IMR-90 (cell line): ENCODE measurements around the gene ADAM17. TPM values are rescaled to one million over a fixed set of nuclear protein-coding genes. Genes with fewer than 3 reads are reported as not detected.

Experiments used
- ATAC-seq: fragments of 200-7000 bp; cut with Tn5 transposase; 2 replicates; pipeline ENCODE4 v1.9.1; 2020; ENCODE audit warnings: low read depth, mild to moderate bottlenecking, moderate library complexity
- BruUV-seq: library from RNA; stranded (reverse); fragments of 400-500 nt; replicated peaks from 2 replicates; lab custom pipeline; 2021; lab: Mats Ljungman, UMichigan
- CTCF ChIA-PET: fragments of 300-600 bp; formaldehyde crosslinking; extraction: SDS; loops from one replicate; lab custom pipeline; 2021; ENCODE audit warnings: antibody characterized with exemption; lab: Yijun Ruan, JAX
- POLR2A ChIA-PET: fragments of 300-600 bp; sonication (Branson Sonifier 250); formaldehyde crosslinking; loops from one replicate; lab custom pipeline; 2022; ENCODE audit warnings: antibody characterized with exemption; ENCODE audit not compliant: unreplicated experiment; lab: Charles Lee
- DNase-seq: peaks from one replicate; pipeline ENCODE4 v3.0.0; 2013
- H2AFZ ChIP-seq: replicated peaks from 2 replicates; pipeline ENCODE3; 2013; ENCODE audit warnings: low read length, mild to moderate bottlenecking; ENCODE audit not compliant: poor library complexity
- H2AK5ac ChIP-seq: 2 replicates; pipeline ENCODE4 v1.6.1; 2013; ENCODE audit warnings: low read depth, low read length, inconsistent platforms
- H2AK9ac ChIP-seq: replicated peaks from 2 replicates; pipeline ENCODE3; 2013; ENCODE audit warnings: mild to moderate bottlenecking, low read depth, low read length, moderate library complexity; ENCODE audit not compliant: poor library complexity
- H2BK120ac ChIP-seq: 2 replicates; pipeline ENCODE4 v1.6.1; 2013; ENCODE audit warnings: low read depth, low read length, inconsistent platforms
- H2BK15ac ChIP-seq: 3 replicates; pipeline ENCODE4 v1.6.1; 2013; ENCODE audit warnings: low read depth, low read length, inconsistent platforms
- H2BK20ac ChIP-seq: 2 replicates; pipeline ENCODE4 v1.6.1; 2013; ENCODE audit warnings: low read depth, mild to moderate bottlenecking, inconsistent platforms, low read length, moderate library complexity
- H2BK5ac ChIP-seq: 2 replicates; pipeline ENCODE4 v1.6.1; 2013; ENCODE audit warnings: mild to moderate bottlenecking, low read depth, low read length, inconsistent platforms; ENCODE audit not compliant: poor library complexity, severe bottlenecking
- H3K14ac ChIP-seq: replicated peaks from 2 replicates; pipeline ENCODE4 v1.6.1; 2013; ENCODE audit warnings: low read depth, low read length, inconsistent platforms
- H3K18ac ChIP-seq: 2 replicates; pipeline ENCODE4 v1.6.1; 2013; ENCODE audit warnings: low read depth, low read length, control low read depth
- H3K23ac ChIP-seq: 2 replicates; pipeline ENCODE4 v1.6.1; 2013; ENCODE audit warnings: low read depth, low read length, inconsistent platforms
- H3K27ac ChIP-seq: 2 replicates; pipeline ENCODE4 v1.5.1; 2013; ENCODE audit warnings: mild to moderate bottlenecking, control low read depth, low read length; ENCODE audit not compliant: insufficient read depth
- H3K27me3 ChIP-seq: 2 replicates; pipeline ENCODE4 v1.6.1; 2013; ENCODE audit warnings: low read length; ENCODE audit not compliant: control insufficient read depth, insufficient read depth
- H3K36me3 ChIP-seq: 2 replicates; pipeline ENCODE4 v1.6.1; 2013; ENCODE audit warnings: low read length, mixed read lengths; ENCODE audit not compliant: control insufficient read depth, insufficient read depth
- H3K4ac ChIP-seq: 2 replicates; pipeline ENCODE4 v1.6.1; 2013; ENCODE audit warnings: low read depth, low read length, inconsistent platforms
- H3K4me1 ChIP-seq: 2 replicates; pipeline ENCODE4 v1.6.1; 2013; ENCODE audit warnings: low read length, mixed read lengths; ENCODE audit not compliant: control insufficient read depth, insufficient read depth
- H3K4me2 ChIP-seq: 2 replicates; pipeline ENCODE4 v1.6.1; 2013; ENCODE audit warnings: low read depth, mild to moderate bottlenecking, control low read depth, low read length, moderate library complexity
- H3K4me3 ChIP-seq: 2 replicates; pipeline ENCODE4 v1.5.1; 2013; ENCODE audit warnings: low read depth, mild to moderate bottlenecking, control low read depth, low read length, moderate library complexity; ENCODE audit not compliant: insufficient read depth
- H3K56ac ChIP-seq: 2 replicates; pipeline ENCODE4 v1.6.1; 2013; ENCODE audit warnings: low read length, inconsistent platforms; ENCODE audit not compliant: insufficient read depth; ENCODE audit errors: extremely low read depth
- H3K79me1 ChIP-seq, 2 experiments: 2 replicates each; pipeline ENCODE4 v1.6.1; 2013; ENCODE audit warnings: low read length in 2 of 2, inconsistent platforms in 1 of 2, low read depth in 1 of 2
- H3K9ac ChIP-seq: 2 replicates; pipeline ENCODE4 v1.6.1; 2013; ENCODE audit warnings: low read depth, low read length, control low read depth
- H3K9me1 ChIP-seq: 2 replicates; pipeline ENCODE4 v1.6.1; 2013; ENCODE audit warnings: low read length, inconsistent platforms; ENCODE audit not compliant: insufficient read depth
- H3K9me3 ChIP-seq: 2 replicates; pipeline ENCODE4 v1.6.1; 2013; ENCODE audit warnings: low read length; ENCODE audit not compliant: control insufficient read depth, insufficient read depth
- H4K20me1 ChIP-seq: 2 replicates; pipeline ENCODE4 v1.6.1; 2013; ENCODE audit warnings: low read length, inconsistent platforms; ENCODE audit not compliant: insufficient read depth
- H4K5ac ChIP-seq: 2 replicates; pipeline ENCODE4 v1.6.1; 2013; ENCODE audit warnings: mild to moderate bottlenecking, low read depth, low read length, control low read depth
- H4K8ac ChIP-seq, 2 experiments: 2 replicates each; pipeline ENCODE4 v1.6.1; 2013; ENCODE audit warnings: low read depth in 2 of 2, low read length in 2 of 2, control low read depth in 1 of 2, inconsistent platforms in 1 of 2
- H4K91ac ChIP-seq: 2 replicates; pipeline ENCODE4 v1.6.1; 2013; ENCODE audit warnings: low read depth, low read length, inconsistent platforms; ENCODE audit not compliant: insufficient read depth
- CEBPB ChIP-seq: IDR thresholded peaks from 2 replicates; pipeline ENCODE4 v1.6.1; 2012; ENCODE audit warnings: low read depth, low read length, improper control_type of control experiment
- CHD1 ChIP-seq: IDR thresholded peaks from 2 replicates; pipeline ENCODE4 v1.6.1; 2012; ENCODE audit warnings: low read depth, low read length, improper control_type of control experiment
- CTCF ChIP-seq: conservative IDR thresholded peaks from 2 replicates; pipeline ENCODE4 v1.5.1; 2012; ENCODE audit warnings: mild to moderate bottlenecking, low read depth, low read length, improper control_type of control experiment
- ELK1 ChIP-seq: fragments of 150-350 bp; IDR thresholded peaks from 2 replicates; pipeline ENCODE4 v1.6.1; 2016; ENCODE audit warnings: low read depth, mild to moderate bottlenecking, low read length, moderate library complexity, borderline replicate concordance
- FOS ChIP-seq: fragments of 150-350 bp; IDR thresholded peaks from 2 replicates; pipeline ENCODE4 v1.6.1; 2016; ENCODE audit warnings: low read depth, low read length
- MAFK ChIP-seq: IDR thresholded peaks from 2 replicates; pipeline ENCODE4 v1.6.1; 2012; ENCODE audit warnings: low read depth, low read length, improper control_type of control experiment
- MAZ ChIP-seq: IDR thresholded peaks from 2 replicates; pipeline ENCODE4 v1.6.1; 2012; ENCODE audit warnings: low read depth, mild to moderate bottlenecking, low read length, improper control_type of control experiment, moderate library complexity, borderline replicate concordance
- MXI1 ChIP-seq: IDR thresholded peaks from 2 replicates; pipeline ENCODE4 v1.6.1; 2012; ENCODE audit warnings: low read depth, mild to moderate bottlenecking, low read length, moderate library complexity, borderline replicate concordance
- NFE2L2 ChIP-seq: fragments of 150-350 bp; IDR thresholded peaks from 2 replicates; pipeline ENCODE4 v1.6.1; 2016; ENCODE audit warnings: low read depth, mild to moderate bottlenecking, low read length
- RAD21 ChIP-seq: IDR thresholded peaks from 2 replicates; pipeline ENCODE4 v1.6.1; 2012; ENCODE audit warnings: low read length, improper control_type of control experiment
- RCOR1 ChIP-seq: IDR thresholded peaks from 2 replicates; pipeline ENCODE4 v1.6.1; 2012; ENCODE audit warnings: mild to moderate bottlenecking, low read length, improper control_type of control experiment; ENCODE audit not compliant: insufficient replicate concordance
- RFX5 ChIP-seq: IDR thresholded peaks from 2 replicates; pipeline ENCODE4 v1.8.0; 2012; ENCODE audit warnings: low read depth, mild to moderate bottlenecking, low read length, moderate library complexity
- SMC3 ChIP-seq: fragments of 150-350 bp; IDR thresholded peaks from 2 replicates; pipeline ENCODE4 v1.6.1; 2016; ENCODE audit warnings: low read depth, mild to moderate bottlenecking, antibody characterized with exemption, low read length, moderate library complexity
- USF2 ChIP-seq: fragments of 150-350 bp; IDR thresholded peaks from 2 replicates; pipeline ENCODE4 v1.6.1; 2017; ENCODE audit warnings: mild to moderate bottlenecking, antibody characterized with exemption, low read length, low read depth
- WGBS, 2 experiments: methylation state at CpG; one replicate each; pipeline versions ENCODE4 v1.1.5 to v1.1.7; 2013; ENCODE audit warnings: missing lambda C conversion rate in 2 of 2; ENCODE audit not compliant: insufficient read length in 1 of 2; ENCODE audit errors: extremely low coverage in 2 of 2; 5-methylcytosine and 5-hydroxymethylcytosine counted together
- dilution Hi-C: fragments of 300-500 bp; cut with HindIII; formaldehyde crosslinking; loops from one replicate; pipeline ENCODE4 v1.14.3; 2018; ENCODE audit warnings: low sequenced_read_pairs; ENCODE audit not compliant: unreplicated experiment
- in situ Hi-C: fragments of 300-500 bp; cut with MboI; formaldehyde crosslinking; loops from 3 replicates; pipeline ENCODE4 v1.14.3; 2019; ENCODE audit warnings: low sequenced_read_pairs, inconsistent platforms, mixed read lengths
- intact Hi-C: fragments of 100-400 bp; cut with micrococcal nuclease; formaldehyde crosslinking; loops from 2 replicates; pipeline ENCODE4 v1.10.0; 2022
- polyA plus RNA-seq, 3 experiments: library from polyadenylated mRNA; depleted of rRNA; stranded (reverse); fragments of >200 nt; gene quantifications; 2 replicates each; pipeline ENCODE4 v1.2.3, GENCODE V29; 2012; ENCODE audit warnings: low replicate concordance in 1 of 3
- total RNA-seq: library from RNA; depleted of rRNA; stranded (reverse); fragments of >200 nt; gene quantifications from 2 replicates; pipeline ENCODE4 v1.2.3, GENCODE V29; 2012

Gene ADAM17
- total and polyA plus RNA-seq, 2 of the 4 experiments (the other 2 are of a cell fraction): 9.6 to 34.4 TPM

- Histone ChIP-seq H3K4me2 (peak overlapping the region; percentile 36; the same call in 1 of the 2 replicates), H2AK9ac (no peak overlapping the region), H3K4me1 (peaks cover 11% of the 10 kb centered on the region), H2BK20ac (no peak overlapping the region), H3K56ac (no peak overlapping the region), H3K79me1 (peaks cover 11 to 70% of the 10 kb centered on the region in 2 experiments; a peak in 3 of 4 replicates), H2BK15ac (no peak overlapping the region), H3K23ac (no peak overlapping the region), H4K20me1 (peaks cover 47% of the 10 kb centered on the region), H4K5ac (no peak overlapping the region), H3K36me3 (no peaks in the 10 kb centered on the region), H3K14ac (no peak overlapping the region), H3K9ac (no peak overlapping the region), H3K27me3 (no peaks in the 10 kb centered on the region), H2AK5ac (no peak overlapping the region), H3K18ac (no peak overlapping the region), H2BK5ac (peak overlapping the region; percentile 15), H2AFZ (no peak overlapping the region), H2BK120ac (no peak overlapping the region), H3K4me3 (no peak overlapping the region), H3K9me1 (peaks cover 23% of the 10 kb centered on the region), H3K27ac (no peak overlapping the region), H4K8ac (no peak overlapping the region), H4K91ac (no peak overlapping the region), H3K9me3 (no peaks in the 10 kb centered on the region), H3K4ac (no peak overlapping the region)
- in situ Hi-C loops: no loop called here
- no TSS peak for BruUV-seq
- POLR2A ChIA-PET: no interaction called here
- DNase-seq: peak; percentile 69
- TF ChIP-seq CEBPB: no peak
- TF ChIP-seq RAD21: no peak
- TF ChIP-seq CHD1: no peak
- no peak for TF ChIP-seq NFE2L2
- no peak for TF ChIP-seq CTCF
- TF ChIP-seq MAZ: no peak
- TF ChIP-seq USF2: no peak
- TF ChIP-seq MXI1: no peak
- TF ChIP-seq MAFK: no peak
- no peak for TF ChIP-seq RFX5
- TF ChIP-seq ELK1: no peak
- TF ChIP-seq RCOR1: no peak
- no peak for TF ChIP-seq FOS
- TF ChIP-seq SMC3: no peak
- no peak for ATAC-seq
- dilution Hi-C loops: no loop called here
- intact Hi-C loops: no loop called here
- CTCF ChIA-PET: interaction anchor here (0.9 kb wide), 1 partner anchor 10 kb away, joined by 3 read pairs; no protein-coding TSS in a partner anchor
- WGBS, 2 experiments: no CpG with 5 or more reads among the region's 2 CpGs
Observed at GRCh38 chr2:9548506-9548905, 7.1 kb downstream of the ADAM17 start.
